HEK293 (cell line): Measurements from ENCODE around the gene GSC2.

ENCODE experiments used
- CTCF ChIA-PET: fragments of 350-600 bp; formaldehyde crosslinking; extraction: SDS; loops from one replicate; lab custom pipeline; 2021; ENCODE audit warnings: antibody characterized with exemption; lab: Yijun Ruan, JAX
- POLR2A ChIA-PET: fragments of 300-600 bp; formaldehyde crosslinking; extraction: SDS; loops from one replicate; lab custom pipeline; 2020; ENCODE audit warnings: antibody characterized with exemption, inconsistent platforms; lab: Yijun Ruan, JAX
- H3K27ac ChIP-seq: fragments of 200-500 bp; sonication (Bioruptor generic); 2 replicates; pipeline ENCODE4 v1.5.1; 2014; ENCODE audit warnings: low read depth, low read length, control low read depth, inconsistent platforms; ENCODE audit errors: extremely low read depth
- H3K36me3 ChIP-seq, 2 experiments: fragments of 200-500 bp in 1 of 2; sonication (Bioruptor generic) in 1 of 2; 1 replicate in 1 of 2; 2 replicates in 1 of 2; pipeline ENCODE4 v1.5.1; 2014 to 2017; ENCODE audit warnings: inconsistent platforms in 2 of 2, low read length in 2 of 2; ENCODE audit not compliant: control insufficient read depth in 2 of 2, insufficient read depth in 1 of 2
- H3K4me1 ChIP-seq: fragments of 200-500 bp; sonication (Bioruptor generic); 2 replicates; pipeline ENCODE4 v1.5.1; 2014; ENCODE audit warnings: mild to moderate bottlenecking, low read length, inconsistent platforms; ENCODE audit not compliant: control insufficient read depth, insufficient read depth
- H3K4me3 ChIP-seq: 2 replicates; pipeline ENCODE4 v1.5.1; 2011; ENCODE audit warnings: low read depth, mild to moderate bottlenecking, control low read depth, low read length, moderate library complexity
- H3K9me3 ChIP-seq: fragments of 200-500 bp; sonication (Bioruptor generic); 2 replicates; pipeline ENCODE4 v1.5.1; 2014; ENCODE audit warnings: low read depth, low read length, inconsistent platforms; ENCODE audit not compliant: control insufficient read depth, insufficient read depth
- GLI4 ChIP-seq: fragments of 450-650 bp; formaldehyde crosslinking; IDR thresholded peaks from 2 replicates; pipeline ENCODE4 v1.5.1; 2016; ENCODE audit warnings: missing biosample characterization, missing genetic modification characterization
- KLF9 ChIP-seq: fragments of 450-650 bp; formaldehyde crosslinking; IDR thresholded peaks from 2 replicates; pipeline ENCODE4 v1.5.1; 2016; ENCODE audit warnings: missing biosample characterization, missing genetic modification characterization, low read depth
- MZF1 ChIP-seq: fragments of 450-650 bp; formaldehyde crosslinking; IDR thresholded peaks from 2 replicates; pipeline ENCODE4 v1.5.1; 2017; ENCODE audit warnings: missing biosample characterization, missing genetic modification characterization, borderline replicate concordance
- REPIN1 ChIP-seq: fragments of 450-650 bp; formaldehyde crosslinking; IDR thresholded peaks from 2 replicates; pipeline ENCODE4 v1.5.1; 2017; ENCODE audit warnings: missing biosample characterization, missing genetic modification characterization, low read depth
- SCRT1 ChIP-seq: fragments of 450-650 bp; formaldehyde crosslinking; IDR thresholded peaks from 2 replicates; pipeline ENCODE4 v1.5.1; 2016; ENCODE audit warnings: missing biosample characterization, missing genetic modification characterization, borderline replicate concordance
- WT1 ChIP-seq: fragments of 450-650 bp; formaldehyde crosslinking; IDR thresholded peaks from 2 replicates; pipeline ENCODE4 v1.5.1; 2016; ENCODE audit warnings: missing biosample characterization, missing genetic modification characterization
- YY2 ChIP-seq: fragments of 450-650 bp; formaldehyde crosslinking; IDR thresholded peaks from 2 replicates; pipeline ENCODE4 v1.5.1; 2016; ENCODE audit warnings: missing biosample characterization, missing genetic modification characterization
- ZFHX2 ChIP-seq: fragments of 450-650 bp; formaldehyde crosslinking; conservative IDR thresholded peaks from 2 replicates; pipeline ENCODE4 v1.5.1; 2016; ENCODE audit warnings: missing biosample characterization, missing genetic modification characterization
- ZNF112 ChIP-seq: fragments of 450-650 bp; formaldehyde crosslinking; IDR thresholded peaks from 2 replicates; pipeline ENCODE4 v1.5.0; 2017; ENCODE audit warnings: missing biosample characterization, missing genetic modification characterization
- ZNF239 ChIP-seq: fragments of 450-650 bp; formaldehyde crosslinking; IDR thresholded peaks from 2 replicates; pipeline ENCODE4 v1.5.1; 2016; ENCODE audit warnings: missing biosample characterization, missing genetic modification characterization
- ZNF266 ChIP-seq: fragments of 450-650 bp; formaldehyde crosslinking; IDR thresholded peaks from 2 replicates; pipeline ENCODE4 v1.5.1; 2016; ENCODE audit warnings: missing biosample characterization, missing genetic modification characterization, low read depth
- ZNF426 ChIP-seq: fragments of 450-650 bp; formaldehyde crosslinking; IDR thresholded peaks from 2 replicates; pipeline ENCODE4 v1.5.1; 2017; ENCODE audit warnings: missing biosample characterization, missing genetic modification characterization, mild to moderate bottlenecking, inconsistent platforms, moderate library complexity
- ZNF596 ChIP-seq: fragments of 450-650 bp; IDR thresholded peaks from 2 replicates; pipeline ENCODE4 v1.5.0; 2018; ENCODE audit warnings: missing biosample characterization, mild to moderate bottlenecking, missing genetic modification characterization, moderate library complexity
- ZNF623 ChIP-seq: fragments of 450-650 bp; formaldehyde crosslinking; IDR thresholded peaks from 2 replicates; pipeline ENCODE4 v1.5.1; 2016; ENCODE audit warnings: missing biosample characterization, missing genetic modification characterization
- ZNF747 ChIP-seq: fragments of 450-650 bp; formaldehyde crosslinking; IDR thresholded peaks from 2 replicates; pipeline ENCODE4 v1.5.1; 2016; ENCODE audit warnings: missing biosample characterization, missing genetic modification characterization
- ZXDB ChIP-seq: fragments of 450-650 bp; formaldehyde crosslinking; IDR thresholded peaks from 2 replicates; pipeline ENCODE4 v1.5.1; 2016; ENCODE audit warnings: missing biosample characterization, missing genetic modification characterization
- TF ChIP-seq, protein P1 (sequence below): fragments of 450-650 bp; formaldehyde crosslinking; IDR thresholded peaks from 2 replicates; pipeline ENCODE4 v1.5.1; 2016; ENCODE audit warnings: missing biosample characterization, missing genetic modification characterization
- TF ChIP-seq, protein P2 (sequence below): fragments of 450-650 bp; IDR thresholded peaks from 2 replicates; pipeline ENCODE4 v1.5.1; 2018; ENCODE audit warnings: missing biosample characterization, missing genetic modification characterization
- TF ChIP-seq, protein P3 (sequence below): fragments of 450-650 bp; formaldehyde crosslinking; IDR thresholded peaks from 2 replicates; pipeline ENCODE4 v1.5.1; 2016; ENCODE audit warnings: missing biosample characterization, missing genetic modification characterization
- TF ChIP-seq, protein P4 (sequence below): fragments of 450-650 bp; formaldehyde crosslinking; conservative IDR thresholded peaks from 2 replicates; pipeline ENCODE4 v1.5.1; 2016; ENCODE audit warnings: low read depth, missing biosample characterization, missing genetic modification characterization
- TF ChIP-seq, protein P5 (sequence below): fragments of 450-650 bp; formaldehyde crosslinking; IDR thresholded peaks from 2 replicates; pipeline ENCODE4 v1.5.1; 2016; ENCODE audit warnings: missing biosample characterization, missing genetic modification characterization
- TF ChIP-seq, protein P6 (sequence below): fragments of 450-650 bp; formaldehyde crosslinking; IDR thresholded peaks from 2 replicates; pipeline ENCODE4 v1.5.1; 2016; ENCODE audit warnings: missing biosample characterization, missing genetic modification characterization

GSC2 gene

DNA sequence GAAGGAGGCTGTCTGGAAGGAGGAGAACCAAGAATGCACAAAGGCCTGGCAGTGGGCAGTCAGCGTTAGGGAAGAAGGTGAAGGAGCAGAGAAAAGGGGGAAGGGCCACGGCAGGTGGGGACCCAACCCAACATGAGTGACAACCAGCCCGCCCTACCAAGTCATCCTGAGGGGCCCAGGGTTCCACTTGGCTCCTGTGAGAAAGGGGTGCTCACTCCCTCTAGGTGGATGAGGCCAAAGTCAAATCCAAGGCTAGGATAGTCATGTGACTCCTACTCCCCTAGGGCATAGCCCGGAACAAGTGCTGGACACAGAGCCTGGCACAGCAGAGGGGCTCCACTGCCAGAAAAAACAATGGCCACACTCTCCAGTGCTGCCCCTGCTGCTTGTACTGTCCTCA, 25.7 kb downstream of the GSC2 start:
- Histone ChIP-seq H3K9me3 (no peaks in the 10 kb centered on the region), H3K36me3 (peaks cover 0 to 9% of the 10 kb centered on the region in 2 experiments; a peak in 1 of 3 replicates), H3K4me3 (no peak overlapping the region), H3K4me1 (no peaks in the 10 kb centered on the region), H3K27ac (no peak overlapping the region)
- TF ChIP-seq ZNF426 (tag by site-specific recombination), result no peak
- TF ChIP-seq ZXDB (tag by site-specific recombination), result no peak
- TF ChIP-seq KLF9 (tag by site-specific recombination), result no peak
- TF ChIP-seq, protein P1, sequence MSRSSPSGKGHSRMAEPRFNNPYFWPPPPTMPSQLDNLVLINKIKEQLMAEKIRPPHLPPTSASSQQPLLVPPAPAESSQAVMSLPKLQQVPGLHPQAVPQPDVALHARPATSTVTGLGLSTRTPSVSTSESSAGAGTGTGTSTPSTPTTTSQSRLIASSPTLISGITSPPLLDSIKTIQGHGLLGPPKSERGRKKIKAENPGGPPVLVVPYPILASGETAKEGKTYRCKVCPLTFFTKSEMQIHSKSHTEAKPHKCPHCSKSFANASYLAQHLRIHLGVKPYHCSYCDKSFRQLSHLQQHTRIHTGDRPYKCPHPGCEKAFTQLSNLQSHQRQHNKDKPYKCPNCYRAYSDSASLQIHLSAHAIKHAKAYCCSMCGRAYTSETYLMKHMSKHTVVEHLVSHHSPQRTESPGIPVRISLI, result no peak
- TF ChIP-seq, protein P2, sequence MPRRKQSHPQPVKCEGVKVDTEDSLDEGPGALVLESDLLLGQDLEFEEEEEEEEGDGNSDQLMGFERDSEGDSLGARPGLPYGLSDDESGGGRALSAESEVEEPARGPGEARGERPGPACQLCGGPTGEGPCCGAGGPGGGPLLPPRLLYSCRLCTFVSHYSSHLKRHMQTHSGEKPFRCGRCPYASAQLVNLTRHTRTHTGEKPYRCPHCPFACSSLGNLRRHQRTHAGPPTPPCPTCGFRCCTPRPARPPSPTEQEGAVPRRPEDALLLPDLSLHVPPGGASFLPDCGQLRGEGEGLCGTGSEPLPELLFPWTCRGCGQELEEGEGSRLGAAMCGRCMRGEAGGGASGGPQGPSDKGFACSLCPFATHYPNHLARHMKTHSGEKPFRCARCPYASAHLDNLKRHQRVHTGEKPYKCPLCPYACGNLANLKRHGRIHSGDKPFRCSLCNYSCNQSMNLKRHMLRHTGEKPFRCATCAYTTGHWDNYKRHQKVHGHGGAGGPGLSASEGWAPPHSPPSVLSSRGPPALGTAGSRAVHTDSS (tag by site-specific recombination), result no peak
- CTCF ChIA-PET, result interaction anchor here (0.7 kb wide), 1 partner anchor 127 kb away, joined by 4 read pairs; no protein-coding TSS in a partner anchor
- POLR2A ChIA-PET, result interaction anchor here (1.8 kb wide), 1 partner anchor 20 kb away, joined by 6 read pairs; the partner anchor contains the start of gene ESS2

DNA sequence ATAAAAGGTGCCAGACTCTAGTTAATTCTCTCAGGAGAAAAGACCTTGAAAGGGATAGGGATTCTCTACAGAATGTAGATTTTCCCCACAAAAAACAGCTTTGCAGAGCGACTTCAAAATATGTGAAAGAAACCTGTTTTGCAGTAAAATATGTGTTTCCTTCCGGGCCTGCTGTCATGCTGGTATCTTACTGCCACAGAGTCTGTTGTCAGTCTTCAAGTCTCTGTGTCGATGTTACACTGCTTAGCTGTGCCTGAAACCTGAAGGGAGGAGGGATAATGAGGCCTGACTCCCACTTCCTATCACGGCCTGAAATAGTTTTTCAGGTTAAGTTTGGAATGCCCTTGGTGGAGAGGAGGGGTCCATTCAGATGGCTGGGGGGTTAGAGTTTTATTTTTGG, 26.2 kb downstream of the GSC2 start:
- ChIA-PET POLR2A (no interaction called here), CTCF (no interaction called here)
- Histone ChIP-seq H3K27ac (no peak overlapping the region), H3K9me3 (no peaks in the 10 kb centered on the region), H3K36me3 (peaks cover 0 to 11% of the 10 kb centered on the region in 2 experiments; a peak in 1 of 3 replicates), H3K4me3 (no peak overlapping the region), H3K4me1 (no peaks in the 10 kb centered on the region)
- TF ChIP-seq ZNF239 (no peak), ZNF266 (no peak), ZNF596 (tag by site-specific recombination) (no peak), MZF1 (tag by site-specific recombination) (no peak), GLI4 (no peak), ZNF747 (no peak), ZFHX2 (tag by site-specific recombination) (no peak), ZNF112 (tag by site-specific recombination) (no peak), SCRT1 (tag by site-specific recombination) (no peak), WT1 (tag by site-specific recombination) (no peak), ZNF623 (no peak), REPIN1 (no peak), YY2 (tag by site-specific recombination) (no peak)
- TF ChIP-seq, protein P3, sequence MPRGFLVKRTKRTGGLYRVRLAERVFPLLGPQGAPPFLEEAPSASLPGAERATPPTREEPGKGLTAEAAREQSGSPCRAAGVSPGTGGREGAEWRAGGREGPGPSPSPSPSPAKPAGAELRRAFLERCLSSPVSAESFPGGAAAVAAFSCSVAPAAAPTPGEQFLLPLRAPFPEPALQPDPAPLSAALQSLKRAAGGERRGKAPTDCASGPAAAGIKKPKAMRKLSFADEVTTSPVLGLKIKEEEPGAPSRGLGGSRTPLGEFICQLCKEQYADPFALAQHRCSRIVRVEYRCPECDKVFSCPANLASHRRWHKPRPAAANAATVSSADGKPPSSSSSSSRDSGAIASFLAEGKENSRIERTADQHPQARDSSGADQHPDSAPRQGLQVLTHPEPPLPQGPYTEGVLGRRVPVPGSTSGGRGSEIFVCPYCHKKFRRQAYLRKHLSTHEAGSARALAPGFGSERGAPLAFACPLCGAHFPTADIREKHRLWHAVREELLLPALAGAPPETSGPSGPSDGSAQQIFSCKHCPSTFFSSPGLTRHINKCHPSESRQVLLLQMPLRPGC (tag by site-specific recombination), result no peak
- TF ChIP-seq, protein P4, sequence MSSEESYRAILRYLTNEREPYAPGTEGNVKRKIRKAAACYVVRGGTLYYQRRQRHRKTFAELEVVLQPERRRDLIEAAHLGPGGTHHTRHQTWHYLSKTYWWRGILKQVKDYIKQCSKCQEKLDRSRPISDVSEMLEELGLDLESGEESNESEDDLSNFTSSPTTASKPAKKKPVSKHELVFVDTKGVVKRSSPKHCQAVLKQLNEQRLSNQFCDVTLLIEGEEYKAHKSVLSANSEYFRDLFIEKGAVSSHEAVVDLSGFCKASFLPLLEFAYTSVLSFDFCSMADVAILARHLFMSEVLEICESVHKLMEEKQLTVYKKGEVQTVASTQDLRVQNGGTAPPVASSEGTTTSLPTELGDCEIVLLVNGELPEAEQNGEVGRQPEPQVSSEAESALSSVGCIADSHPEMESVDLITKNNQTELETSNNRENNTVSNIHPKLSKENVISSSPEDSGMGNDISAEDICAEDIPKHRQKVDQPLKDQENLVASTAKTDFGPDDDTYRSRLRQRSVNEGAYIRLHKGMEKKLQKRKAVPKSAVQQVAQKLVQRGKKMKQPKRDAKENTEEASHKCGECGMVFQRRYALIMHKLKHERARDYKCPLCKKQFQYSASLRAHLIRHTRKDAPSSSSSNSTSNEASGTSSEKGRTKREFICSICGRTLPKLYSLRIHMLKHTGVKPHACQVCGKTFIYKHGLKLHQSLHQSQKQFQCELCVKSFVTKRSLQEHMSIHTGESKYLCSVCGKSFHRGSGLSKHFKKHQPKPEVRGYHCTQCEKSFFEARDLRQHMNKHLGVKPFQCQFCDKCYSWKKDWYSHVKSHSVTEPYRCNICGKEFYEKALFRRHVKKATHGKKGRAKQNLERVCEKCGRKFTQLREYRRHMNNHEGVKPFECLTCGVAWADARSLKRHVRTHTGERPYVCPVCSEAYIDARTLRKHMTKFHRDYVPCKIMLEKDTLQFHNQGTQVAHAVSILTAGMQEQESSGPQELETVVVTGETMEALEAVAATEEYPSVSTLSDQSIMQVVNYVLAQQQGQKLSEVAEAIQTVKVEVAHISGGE (tag by site-specific recombination), result no peak
- TF ChIP-seq, protein P5, sequence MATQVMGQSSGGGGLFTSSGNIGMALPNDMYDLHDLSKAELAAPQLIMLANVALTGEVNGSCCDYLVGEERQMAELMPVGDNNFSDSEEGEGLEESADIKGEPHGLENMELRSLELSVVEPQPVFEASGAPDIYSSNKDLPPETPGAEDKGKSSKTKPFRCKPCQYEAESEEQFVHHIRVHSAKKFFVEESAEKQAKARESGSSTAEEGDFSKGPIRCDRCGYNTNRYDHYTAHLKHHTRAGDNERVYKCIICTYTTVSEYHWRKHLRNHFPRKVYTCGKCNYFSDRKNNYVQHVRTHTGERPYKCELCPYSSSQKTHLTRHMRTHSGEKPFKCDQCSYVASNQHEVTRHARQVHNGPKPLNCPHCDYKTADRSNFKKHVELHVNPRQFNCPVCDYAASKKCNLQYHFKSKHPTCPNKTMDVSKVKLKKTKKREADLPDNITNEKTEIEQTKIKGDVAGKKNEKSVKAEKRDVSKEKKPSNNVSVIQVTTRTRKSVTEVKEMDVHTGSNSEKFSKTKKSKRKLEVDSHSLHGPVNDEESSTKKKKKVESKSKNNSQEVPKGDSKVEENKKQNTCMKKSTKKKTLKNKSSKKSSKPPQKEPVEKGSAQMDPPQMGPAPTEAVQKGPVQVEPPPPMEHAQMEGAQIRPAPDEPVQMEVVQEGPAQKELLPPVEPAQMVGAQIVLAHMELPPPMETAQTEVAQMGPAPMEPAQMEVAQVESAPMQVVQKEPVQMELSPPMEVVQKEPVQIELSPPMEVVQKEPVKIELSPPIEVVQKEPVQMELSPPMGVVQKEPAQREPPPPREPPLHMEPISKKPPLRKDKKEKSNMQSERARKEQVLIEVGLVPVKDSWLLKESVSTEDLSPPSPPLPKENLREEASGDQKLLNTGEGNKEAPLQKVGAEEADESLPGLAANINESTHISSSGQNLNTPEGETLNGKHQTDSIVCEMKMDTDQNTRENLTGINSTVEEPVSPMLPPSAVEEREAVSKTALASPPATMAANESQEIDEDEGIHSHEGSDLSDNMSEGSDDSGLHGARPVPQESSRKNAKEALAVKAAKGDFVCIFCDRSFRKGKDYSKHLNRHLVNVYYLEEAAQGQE (tag by site-specific recombination), result no peak
- TF ChIP-seq, protein P6, sequence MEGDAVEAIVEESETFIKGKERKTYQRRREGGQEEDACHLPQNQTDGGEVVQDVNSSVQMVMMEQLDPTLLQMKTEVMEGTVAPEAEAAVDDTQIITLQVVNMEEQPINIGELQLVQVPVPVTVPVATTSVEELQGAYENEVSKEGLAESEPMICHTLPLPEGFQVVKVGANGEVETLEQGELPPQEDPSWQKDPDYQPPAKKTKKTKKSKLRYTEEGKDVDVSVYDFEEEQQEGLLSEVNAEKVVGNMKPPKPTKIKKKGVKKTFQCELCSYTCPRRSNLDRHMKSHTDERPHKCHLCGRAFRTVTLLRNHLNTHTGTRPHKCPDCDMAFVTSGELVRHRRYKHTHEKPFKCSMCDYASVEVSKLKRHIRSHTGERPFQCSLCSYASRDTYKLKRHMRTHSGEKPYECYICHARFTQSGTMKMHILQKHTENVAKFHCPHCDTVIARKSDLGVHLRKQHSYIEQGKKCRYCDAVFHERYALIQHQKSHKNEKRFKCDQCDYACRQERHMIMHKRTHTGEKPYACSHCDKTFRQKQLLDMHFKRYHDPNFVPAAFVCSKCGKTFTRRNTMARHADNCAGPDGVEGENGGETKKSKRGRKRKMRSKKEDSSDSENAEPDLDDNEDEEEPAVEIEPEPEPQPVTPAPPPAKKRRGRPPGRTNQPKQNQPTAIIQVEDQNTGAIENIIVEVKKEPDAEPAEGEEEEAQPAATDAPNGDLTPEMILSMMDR, result no peak
